Esophagus muscularis mucosa (tissue), 4 donors: ENCODE data around the gene NPPC. TPM values are rescaled to one million over a fixed set of nuclear protein-coding genes. Genes with fewer than 3 reads are reported as not detected.

Experiments
- DNase-seq: peaks from one replicate; pipeline ENCODE4 v3.0.0-alpha.2; 2017; ENCODE audit errors: extremely low spot score
- H3K27ac ChIP-seq, 4 donors: fragments of 200-600 bp; sonication (generic); replicated peaks in 1 of 4; 1 replicate in 3 of 4; 2 replicates in 1 of 4; pipeline ENCODE4 v1.5.1; 2016 to 2019; ENCODE audit warnings: mild to moderate bottlenecking in 1 of 4
- H3K27me3 ChIP-seq, 4 donors: fragments of 200-600 bp; sonication (generic); one replicate each; pipeline versions ENCODE4 v1.5.1 to v1.6.0; 2016 to 2019
- H3K36me3 ChIP-seq, 4 donors: fragments of 200-600 bp; sonication (generic); one replicate each; pipeline ENCODE4 v1.5.1; 2016 to 2019
- H3K4me1 ChIP-seq, 4 donors: fragments of 200-600 bp; sonication (generic); one replicate each; pipeline ENCODE4 v1.5.1; 2016 to 2019
- H3K4me3 ChIP-seq, 4 donors: fragments of 200-600 bp; sonication (generic); 1 replicate in 2 of 4; 2 replicates in 2 of 4; pipeline ENCODE4 v1.5.1; 2016 to 2019; ENCODE audit warnings: mild to moderate bottlenecking in 4 of 4, moderate library complexity in 1 of 4
- H3K9me3 ChIP-seq, 4 donors: fragments of 200-600 bp; sonication (generic); 1 replicate in 3 of 4; 2 replicates in 1 of 4; pipeline ENCODE4 v1.5.1; 2016 to 2019
- CTCF ChIP-seq, 3 experiments: fragments of 200-600 bp in 2 of 3; fragments of 450-650 bp in 1 of 3; sonication (generic) in 2 of 3; IDR thresholded peaks; one replicate each; pipeline ENCODE4 v1.5.1; 2017 to 2019; ENCODE audit warnings: antibody characterized with exemption in 3 of 3, mild to moderate bottlenecking in 2 of 3, moderate library complexity in 1 of 3
- EP300 ChIP-seq: sonication (generic); formaldehyde crosslinking; IDR thresholded peaks from one replicate; pipeline ENCODE4 v1.6.1; 2017; ENCODE audit warnings: antibody characterized with exemption
- POLR2A ChIP-seq: fragments of 450-650 bp; IDR thresholded peaks from one replicate; pipeline ENCODE4 v1.6.1; 2017; ENCODE audit warnings: antibody characterized with exemption, moderate library complexity, mild to moderate bottlenecking, low read depth
- POLR2AphosphoS5 ChIP-seq, 2 donors: sonication (generic); formaldehyde crosslinking; IDR thresholded peaks; one replicate each; pipeline ENCODE4 v1.6.1; 2017; ENCODE audit warnings: antibody characterized with exemption in 2 of 2
- WGBS: methylation state at CpG from one replicate; pipeline ENCODE4 v1.1.5; 2018; 5-methylcytosine and 5-hydroxymethylcytosine counted together
- intact Hi-C: fragments of 100-400 bp; cut with DNase I; formaldehyde crosslinking; loops from one replicate; pipeline ENCODE4 v1.15.1; 2023
- total RNA-seq, 4 donors: library from RNA; depleted of rRNA; stranded (reverse); fragments of >200 nt; gene quantifications; one replicate each; pipeline versions ENCODE4 v1.1.0 to v1.2.1, GENCODE V29; 2016

The NPPC gene
- total RNA-seq, 4 donors from 2014 or later: 0.66 to 0.98 TPM; not detected in 2

- Histone ChIP-seq H3K9me3 (no peaks in the 10 kb centered on the region), H3K27ac (no peak overlapping the region), H3K4me3 (no peak overlapping the region), H3K4me1 (peaks cover 18 to 40% (median 29%) of the 10 kb centered on the region in 4 donors), H3K36me3 (no peaks in the 10 kb centered on the region), H3K27me3 (peaks cover 4 to 58% (median 13%) of the 10 kb centered on the region in 4 donors)
- peak; percentile 91 for DNase-seq
- WGBS: 56% methylated on average over 7 of the region's 11 CpGs
- peak in 1 of 3 experiments; percentile 7 for TF ChIP-seq CTCF (IDR thresholded peaks at IDR 0.05)
- no peak for TF ChIP-seq EP300
- intact Hi-C loops: loop anchor here (5.0 kb wide), 1 partner anchor 212 kb away; no protein-coding TSS in a partner anchor
Observed at GRCh38 chr2:231929961-231930592, 3.9 kb upstream of the NPPC start.

DNA sequence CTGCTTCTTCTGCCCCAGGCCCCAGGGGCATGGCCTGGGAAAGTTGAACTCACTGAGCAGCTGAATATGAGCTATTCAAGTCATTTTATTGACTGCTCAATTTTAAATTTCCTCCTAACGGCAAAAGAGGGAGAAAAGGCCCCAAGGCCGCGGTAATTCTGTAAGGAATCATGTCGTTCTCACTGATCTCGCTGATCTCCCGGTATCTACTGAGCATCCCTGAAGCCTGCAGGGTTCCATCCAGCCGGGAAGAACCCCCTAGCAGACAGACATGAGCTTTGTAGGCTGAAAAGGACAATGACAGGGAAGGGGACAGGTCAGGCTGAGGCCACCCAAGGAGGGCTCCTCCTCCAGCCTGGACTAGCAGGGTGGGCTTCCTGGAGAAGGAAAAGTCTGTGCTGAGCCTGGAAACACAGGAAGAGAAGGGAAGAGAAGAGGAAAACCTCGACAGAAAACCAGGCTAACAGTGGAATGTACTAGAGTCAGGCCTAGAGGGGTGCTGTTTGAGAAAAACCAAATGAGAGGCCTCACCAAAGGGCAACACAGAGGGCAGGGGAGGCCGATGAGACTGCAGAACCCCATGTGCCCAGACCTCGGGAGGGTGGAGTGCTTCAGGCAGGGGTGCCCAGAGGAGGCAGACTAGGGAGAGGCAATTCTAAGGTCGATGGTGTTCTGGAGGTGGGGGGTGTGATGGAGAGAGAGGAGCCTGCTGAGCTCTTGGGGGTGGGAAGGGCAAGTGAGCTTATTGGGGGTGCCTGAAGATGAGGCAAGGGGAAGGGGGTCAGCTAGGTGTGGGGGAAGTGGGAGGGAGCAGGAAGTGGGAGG lies 2.9 kb upstream of the NPPC start:
- DNase-seq: no peak
- TF ChIP-seq POLR2AphosphoS5 (IDR thresholded peaks at IDR 0.05): no peak
- no peak for TF ChIP-seq EP300
- H3K4me3 ChIP-seq: no peak overlapping the region
- no peaks in the 10 kb centered on the region for H3K36me3 ChIP-seq
- H3K9me3 ChIP-seq: no peaks in the 10 kb centered on the region
- intact Hi-C loops: loop anchor here (5.0 kb wide), 1 partner anchor 213 kb away; no protein-coding TSS in a partner anchor
- H3K27me3 ChIP-seq: peaks cover 4 to 67% (median 14%) of the 10 kb centered on the region in 4 donors
- peaks cover 18 to 44% (median 33%) of the 10 kb centered on the region in 4 donors for H3K4me1 ChIP-seq
- no peak overlapping the region for H3K27ac ChIP-seq
- 84% methylated on average over 10 of the region's 11 CpGs for WGBS

DNA sequence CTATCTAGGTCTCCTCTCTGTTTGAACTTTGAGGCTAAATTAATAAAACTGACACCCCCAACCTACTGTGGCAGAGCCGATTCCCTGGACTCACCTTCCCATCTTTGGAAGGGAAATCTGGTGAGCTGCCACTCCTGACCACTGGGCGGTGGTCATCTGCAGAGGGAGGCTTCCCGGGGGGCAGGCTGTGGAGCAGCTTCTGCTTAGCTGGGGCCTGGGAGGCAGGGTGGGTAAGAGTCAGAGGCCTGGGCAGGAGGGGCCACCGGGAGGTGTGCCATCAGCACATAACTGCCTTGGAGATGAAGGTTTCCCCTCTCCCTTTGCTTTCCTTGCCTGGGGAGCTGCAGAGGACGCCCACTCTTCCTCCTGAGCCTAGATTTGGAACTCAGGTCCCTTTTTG lies 2.3 kb upstream of the NPPC start:
- TF ChIP-seq POLR2A (no peak), EP300 (no peak)
- intact Hi-C loops: loop anchor here (5.0 kb wide), 1 partner anchor 214 kb away; no protein-coding TSS in a partner anchor
- peaks cover 4 to 74% (median 17%) of the 10 kb centered on the region in 4 donors for H3K27me3 ChIP-seq
- H3K27ac ChIP-seq: no peak overlapping the region
- H3K4me3 ChIP-seq: no peak overlapping the region
- no peaks in the 10 kb centered on the region for H3K9me3 ChIP-seq
- WGBS: 92% methylated on average over 2 of the region's 5 CpGs
- peaks cover 18 to 44% (median 33%) of the 10 kb centered on the region in 4 donors for H3K4me1 ChIP-seq
- no peak for DNase-seq
- H3K36me3 ChIP-seq: no peaks in the 10 kb centered on the region

GRCh38 chr2:231927566-231927890 lies 1.3 kb upstream of the NPPC start:
- Histone ChIP-seq H3K4me3 (no peak overlapping the region), H3K27ac (no peak overlapping the region), H3K36me3 (no peaks in the 10 kb centered on the region), H3K27me3 (peaks cover 4 to 83% (median 20%) of the 10 kb centered on the region in 4 donors), H3K9me3 (no peaks in the 10 kb centered on the region), H3K4me1 (peaks cover 18 to 44% (median 33%) of the 10 kb centered on the region in 4 donors)
- 86% methylated on average over 10 of the region's 10 CpGs for WGBS
- TF ChIP-seq POLR2A (no peak), POLR2AphosphoS5 (IDR thresholded peaks at IDR 0.05) (no peak), CTCF (IDR thresholded peaks at IDR 0.05) (no peak), EP300 (no peak)
- DNase-seq: no peak
- intact Hi-C loops: loop anchor here (5.0 kb wide), 1 partner anchor 215 kb away; no protein-coding TSS in a partner anchor

GRCh38 chr2:231926761-231927565 lies 767 bp upstream of the NPPC start:
- Histone ChIP-seq H3K4me1 (peaks cover 18 to 44% (median 33%) of the 10 kb centered on the region in 4 donors), H3K9me3 (no peaks in the 10 kb centered on the region), H3K27ac (no peak overlapping the region), H3K27me3 (peaks cover 4 to 89% (median 20%) of the 10 kb centered on the region in 4 donors), H3K36me3 (no peaks in the 10 kb centered on the region), H3K4me3 (peak overlapping the region; percentile 46 to 62 (median 52))
- TF ChIP-seq EP300 (no peak), POLR2A (no peak), POLR2AphosphoS5 (IDR thresholded peaks at IDR 0.05) (no peak), CTCF (IDR thresholded peaks at IDR 0.05) (no peak)
- DNase-seq: no peak
- 10% methylated on average over 22 of the region's 51 CpGs for WGBS
- intact Hi-C loops: loop anchor here (5.0 kb wide), 1 partner anchor 215 kb away; no protein-coding TSS in a partner anchor
